GM12872 (cell line): Measurements from ENCODE around the gene TRAPPC2L.

Experiments used
- CTCF ChIP-seq: IDR thresholded peaks from 3 replicates; pipeline ENCODE4 v1.5.1; 2011; ENCODE audit warnings: low read depth, mild to moderate bottlenecking, low read length, moderate library complexity; ENCODE audit not compliant: insufficient read depth

TRAPPC2L gene

DNA sequence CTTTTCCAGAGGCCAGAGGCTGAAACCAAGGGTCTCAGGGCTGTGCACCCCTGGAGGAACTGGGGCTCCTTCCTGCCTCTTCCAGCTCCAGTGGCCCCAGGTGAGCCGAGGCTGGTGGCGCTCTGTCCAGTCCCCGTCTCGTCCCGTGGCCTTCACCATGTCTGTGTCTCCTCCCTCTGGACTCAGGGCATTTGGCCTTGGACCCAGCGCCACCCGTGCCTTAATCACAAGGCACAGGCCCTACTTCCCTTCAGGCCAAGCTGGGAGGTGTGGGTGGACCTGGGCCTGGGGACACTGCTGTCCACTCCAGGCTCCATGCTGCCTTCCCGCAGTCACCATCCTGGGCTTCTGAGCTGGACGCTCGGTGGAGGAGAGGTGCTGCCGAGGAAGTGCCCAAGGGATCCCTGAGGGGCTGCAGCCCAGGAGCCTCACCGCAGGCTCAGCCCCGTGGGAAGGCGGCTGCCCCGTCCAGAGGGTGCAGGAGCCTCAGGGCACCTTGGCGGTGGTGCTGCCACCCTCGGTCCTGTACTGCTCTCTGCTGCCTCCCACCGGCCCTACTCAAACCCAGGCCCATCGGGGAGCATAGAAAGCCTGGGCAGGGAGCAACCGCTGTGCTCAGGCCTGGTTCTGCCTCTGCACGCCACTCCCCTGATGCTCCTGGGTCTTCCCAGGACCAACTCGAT is 35.6 kb upstream of the TRAPPC2L start:
- no peak for TF ChIP-seq CTCF

- TF ChIP-seq CTCF, result no peak
These were observed 34.5 kb upstream of the TRAPPC2L start for GRCh38 chr16:88822281-88823040.

DNA sequence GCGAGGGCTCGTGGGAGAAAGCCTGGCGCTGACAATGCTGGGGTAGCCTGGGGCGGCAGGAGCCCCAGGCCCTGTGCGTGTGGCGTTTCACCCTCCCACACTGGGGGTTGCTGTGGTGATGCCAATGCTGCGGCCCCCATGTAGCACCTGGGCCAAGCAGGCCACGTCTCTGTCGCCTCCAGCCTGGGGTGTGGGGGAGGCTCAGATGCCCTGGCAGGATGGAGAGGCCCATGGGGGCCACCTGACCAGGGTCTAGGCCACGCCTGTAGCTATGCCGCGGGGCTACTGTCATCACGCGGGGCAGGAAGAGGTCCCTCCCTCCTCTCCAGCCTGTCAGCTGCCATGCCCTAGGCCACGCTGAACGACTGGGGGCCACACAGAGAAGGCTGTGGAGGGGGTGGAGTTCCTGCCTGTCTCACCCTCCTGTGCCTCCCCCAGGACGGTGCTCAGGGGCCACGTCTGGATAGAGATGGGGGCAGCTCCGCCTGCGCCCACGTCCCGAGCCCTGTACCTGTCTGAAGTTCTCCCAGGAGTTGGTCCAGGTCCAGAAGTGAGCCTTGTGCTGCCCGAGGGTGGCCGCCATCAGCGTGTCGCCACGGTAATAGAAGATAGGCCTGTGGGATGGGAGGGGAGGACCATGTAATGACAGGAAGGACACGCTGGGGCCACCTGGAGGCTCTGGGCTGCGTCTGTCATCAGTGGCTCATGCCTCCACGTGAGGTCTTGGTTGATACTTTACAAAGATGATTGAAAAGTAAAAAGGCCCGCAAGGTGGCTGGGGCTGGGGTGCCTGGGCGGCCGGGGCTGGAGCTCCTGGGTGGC is 32.5 kb upstream of the TRAPPC2L start:
- no peak for TF ChIP-seq CTCF

DNA sequence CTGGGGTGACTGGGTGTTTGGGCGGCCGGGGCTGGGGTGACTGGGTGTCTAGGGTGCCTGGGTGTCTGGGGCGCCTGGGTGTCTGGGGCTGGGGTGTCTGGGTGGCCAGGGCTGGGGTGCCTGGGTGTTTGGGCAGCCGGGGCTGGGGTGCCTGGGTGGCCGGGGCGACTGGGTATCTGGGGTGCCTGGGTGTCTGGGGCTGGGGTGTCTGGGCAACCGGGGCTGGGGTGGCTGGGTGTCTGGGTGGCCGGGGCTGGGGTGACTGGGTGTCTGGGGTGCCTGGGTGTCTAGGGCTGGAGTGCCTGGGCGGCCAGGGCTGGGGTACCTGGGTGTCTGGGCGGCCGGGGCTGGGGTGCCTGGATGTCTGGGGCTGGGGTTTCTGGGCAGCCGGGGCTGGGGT is 31.8 kb upstream of the TRAPPC2L start:
- no peak for TF ChIP-seq CTCF

DNA sequence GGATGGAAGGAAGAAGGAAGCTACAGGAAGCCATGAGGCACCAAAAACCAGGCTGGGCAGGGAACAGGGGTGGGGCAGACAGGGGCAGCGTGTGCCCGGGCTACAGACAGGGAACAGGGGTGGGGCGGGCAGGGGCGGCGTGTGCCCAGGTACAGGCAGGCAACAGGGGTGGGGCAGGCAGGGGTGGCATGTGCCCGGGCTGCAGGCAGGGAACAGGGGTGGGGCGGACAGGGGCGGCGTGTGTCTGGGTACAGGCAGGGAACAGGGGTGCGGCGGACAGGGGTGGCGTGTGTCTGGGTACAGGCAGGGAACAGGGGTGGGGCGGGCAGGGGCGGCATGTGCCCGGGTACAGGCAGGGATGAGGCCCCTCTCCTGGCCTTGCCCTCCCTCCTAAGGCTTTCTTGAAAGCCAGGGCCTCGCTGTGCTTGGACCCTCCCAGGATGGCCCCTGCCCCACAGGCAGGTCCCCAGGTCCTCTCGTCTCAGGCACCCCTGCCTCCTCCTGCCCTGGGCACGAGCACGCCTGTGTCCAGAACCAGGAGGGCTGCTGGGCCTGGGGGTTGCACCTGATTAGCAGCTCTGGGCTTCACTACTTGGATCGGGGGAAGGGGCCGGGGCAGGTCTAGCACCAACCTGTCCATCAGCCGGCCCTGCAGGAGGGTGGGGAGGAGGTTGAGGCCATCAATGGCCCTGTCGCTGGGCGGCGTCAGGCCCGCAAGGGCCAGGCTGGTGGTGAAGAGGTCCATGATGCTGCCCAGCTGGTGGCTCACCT is 30.7 kb upstream of the TRAPPC2L start:
- TF ChIP-seq CTCF, result no peak

DNA sequence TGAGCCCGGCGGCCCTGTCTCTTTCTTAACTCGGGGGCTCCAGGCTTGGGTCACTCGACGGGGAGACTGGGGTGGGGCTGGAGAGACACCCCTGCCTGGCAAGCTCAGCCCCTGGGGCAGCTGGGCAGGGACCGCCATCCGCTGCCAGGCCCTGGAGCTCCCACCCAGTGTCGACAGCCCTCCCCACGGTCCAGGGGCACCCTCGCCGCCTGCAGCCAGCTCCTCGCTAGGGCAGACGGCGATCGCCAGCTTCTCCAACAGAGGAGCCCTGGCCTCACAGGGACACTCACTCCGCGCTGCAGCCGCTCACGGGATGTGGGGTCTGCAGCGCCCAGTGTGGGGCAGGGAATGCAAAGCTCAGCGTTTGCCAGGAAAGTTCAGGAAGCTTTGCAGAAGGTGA is 29.2 kb upstream of the TRAPPC2L start:
- no peak for TF ChIP-seq CTCF
